ENCODE data around the gene COPB1.

GRCh38 chr11:14435717-14436512, 63.7 kb downstream of the COPB1 start:
- TF ChIP-seq CTCF (conservative IDR thresholded peaks at IDR 0.05; ENCODE audit: low read depth, low read length) (no peak), EZH2 (IDR thresholded peaks at IDR 0.05; ENCODE audit: low read length, unreplicated experiment) (no peak), EZH2phosphoT487 (IDR thresholded peaks at IDR 0.05; ENCODE audit: borderline replicate concordance, low read length) (no peak)
